Mammary epithelial cell (primary cell): Measurements from ENCODE around the gene IRF3.

Experiments
- CTCF ChIP-seq, 2 donors: IDR thresholded peaks in 1 of 2; conservative IDR thresholded peaks in 1 of 2; 2 replicates each; pipeline ENCODE4 v1.5.1; 2011 to 2012; ENCODE audit warnings: inconsistent platforms in 2 of 2, low read length in 2 of 2, mild to moderate bottlenecking in 2 of 2, control low read depth in 1 of 2, low read depth in 1 of 2; ENCODE audit not compliant: insufficient read depth in 1 of 2; ENCODE audit errors: extremely low read depth in 1 of 2
- EZH2 ChIP-seq: IDR thresholded peaks from 2 replicates; pipeline ENCODE4 v1.6.1; 2012; ENCODE audit warnings: low read length, inconsistent platforms, borderline replicate concordance

DNA sequence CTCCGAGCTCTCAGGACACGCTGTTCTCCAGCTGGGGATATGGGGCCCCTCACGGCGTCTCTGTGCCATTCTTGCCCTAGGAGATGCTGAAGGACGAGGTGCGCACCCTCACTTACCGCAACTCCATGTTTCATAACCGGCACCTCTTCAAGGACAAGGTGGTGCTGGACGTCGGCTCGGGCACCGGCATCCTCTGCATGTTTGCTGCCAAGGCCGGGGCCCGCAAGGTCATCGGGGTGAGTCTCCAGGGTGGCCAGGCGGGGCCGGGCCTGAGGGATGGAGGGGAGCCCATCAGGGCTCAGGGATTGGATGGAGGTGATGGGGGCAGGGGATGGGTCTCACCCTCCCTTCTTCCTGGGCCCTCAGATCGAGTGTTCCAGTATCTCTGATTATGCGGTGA is 16.2 kb upstream of the IRF3 start:
- TF ChIP-seq CTCF (conservative IDR thresholded peaks at IDR 0.05 in 1 of 2, IDR thresholded peaks at IDR 0.05 in 1 of 2; ENCODE audit: extremely low read depth in 1 of 2, insufficient read depth in 1 of 2, low read depth in 1 of 2, low read length in 2 of 2), result no peak
- TF ChIP-seq EZH2, result no peak
